Measurements from ENCODE around the gene MOCOS.

GRCh38 chr18:36191286-36191685 lies 4.0 kb downstream of the MOCOS start:
- TF ChIP-seq CTCF (IDR thresholded peaks at IDR 0.05) (no peak), PRRX2 (CRISPR knock-in tag; IDR thresholded peaks at IDR 0.05) (no peak), HMGXB4 (CRISPR knock-in tag; IDR thresholded peaks at IDR 0.05) (no peak), FOXJ3 (CRISPR knock-in tag; IDR thresholded peaks at IDR 0.05; ENCODE audit: borderline replicate concordance) (no peak), NR2C2 (CRISPR knock-in tag; IDR thresholded peaks at IDR 0.05) (no peak), ATF2 (CRISPR knock-in tag; IDR thresholded peaks at IDR 0.05; ENCODE audit: borderline replicate concordance, low read depth) (no peak), E2F1 (CRISPR knock-in tag; IDR thresholded peaks at IDR 0.05) (no peak), ARID4B (CRISPR knock-in tag; IDR thresholded peaks at IDR 0.05; ENCODE audit: borderline replicate concordance) (no peak), IRF2 (CRISPR knock-in tag; IDR thresholded peaks at IDR 0.05; ENCODE audit: borderline replicate concordance, low read depth) (no peak)
